NCI-H69 (cell line): ENCODE data around the gene VPS37C.
A peak's percentile ranks its signal among the peaks of the same experiment; 100 is the strongest.

Experiments
- DNase-seq: peaks from one replicate; lab custom pipeline; 2025; lab: John Stamatoyannopoulos, UW

The VPS37C gene

DNA sequence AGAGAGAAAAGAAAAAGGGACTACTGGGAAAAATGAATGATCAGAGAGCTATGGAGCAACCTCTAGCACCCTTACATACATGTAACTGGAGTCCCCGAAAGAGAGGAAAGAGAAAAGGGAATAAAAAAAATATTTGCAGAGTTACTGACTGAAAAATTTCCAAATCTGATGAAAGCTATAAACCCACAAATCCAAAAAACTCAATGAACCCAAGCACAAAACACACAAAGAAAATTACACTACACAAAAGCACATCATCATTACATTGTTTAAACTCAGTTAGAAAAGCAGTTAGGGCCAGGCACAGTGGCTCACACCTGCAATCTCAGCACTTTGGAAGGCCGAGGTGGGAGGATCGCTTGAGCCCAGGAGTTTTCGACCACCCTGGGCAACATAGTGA, 6.7 kb downstream of the VPS37C start:
- no peak for DNase-seq

DNA sequence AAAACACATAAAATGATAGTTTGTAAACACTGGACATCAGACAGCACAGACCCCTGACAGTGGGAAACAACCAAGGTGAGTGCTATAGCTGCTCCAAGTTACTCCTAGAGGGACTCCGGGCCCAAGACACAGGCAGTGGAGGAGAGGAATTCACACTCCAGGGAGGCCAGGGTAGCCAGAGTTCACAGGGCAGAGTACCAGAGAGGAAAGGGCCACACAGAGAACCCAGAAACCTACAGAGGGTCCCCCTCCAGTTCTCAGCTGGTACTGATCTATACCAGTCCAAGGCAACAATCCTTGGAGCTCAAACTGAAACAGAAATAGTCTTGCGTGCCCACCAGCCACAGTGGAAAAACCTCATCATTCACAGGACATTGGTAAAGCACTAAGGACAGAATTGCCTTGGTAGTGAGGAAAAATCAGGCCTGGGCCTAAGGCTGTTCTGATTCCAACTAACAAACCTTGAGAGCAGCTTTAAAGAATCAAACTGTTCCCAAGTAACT, 7.6 kb downstream of the VPS37C start:
- DNase-seq = no peak

DNA sequence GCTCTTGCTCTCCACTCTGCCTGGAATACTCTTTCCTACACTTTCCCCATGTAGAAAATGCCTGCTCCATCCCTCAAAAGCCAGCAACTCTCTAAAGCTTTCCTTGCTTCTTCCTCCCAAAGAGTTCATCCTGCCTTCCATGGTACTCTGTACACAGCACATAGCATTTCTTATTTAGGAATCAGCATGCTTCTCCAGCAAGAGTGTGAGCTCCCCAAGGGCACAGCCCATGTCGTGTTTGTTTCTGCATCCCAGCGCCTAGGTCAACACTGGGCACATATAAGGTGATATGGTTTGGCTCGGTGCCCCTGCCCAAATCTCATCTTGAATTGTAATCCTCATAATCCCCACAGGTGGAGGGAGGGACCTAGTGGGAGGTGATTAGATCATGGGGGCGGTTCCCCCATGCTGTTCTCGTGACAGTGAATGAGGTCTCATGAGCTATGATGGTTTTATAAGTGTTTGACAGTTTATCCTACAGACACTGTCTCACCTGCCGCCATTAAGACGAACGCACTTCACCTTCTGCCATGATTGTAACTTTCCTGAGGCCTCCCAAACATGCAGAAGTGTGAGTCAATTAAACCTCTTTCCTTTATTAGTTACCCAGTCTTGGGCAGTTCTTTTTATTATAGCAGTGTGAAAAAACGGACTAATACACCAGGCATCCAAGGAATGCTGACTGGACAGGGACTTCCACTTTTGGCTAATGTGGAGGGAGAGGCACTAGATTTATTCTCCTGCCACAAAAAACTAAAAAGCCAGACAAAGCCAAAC, 8.2 kb downstream of the VPS37C start:
- DNase-seq = peak; percentile 29

DNA sequence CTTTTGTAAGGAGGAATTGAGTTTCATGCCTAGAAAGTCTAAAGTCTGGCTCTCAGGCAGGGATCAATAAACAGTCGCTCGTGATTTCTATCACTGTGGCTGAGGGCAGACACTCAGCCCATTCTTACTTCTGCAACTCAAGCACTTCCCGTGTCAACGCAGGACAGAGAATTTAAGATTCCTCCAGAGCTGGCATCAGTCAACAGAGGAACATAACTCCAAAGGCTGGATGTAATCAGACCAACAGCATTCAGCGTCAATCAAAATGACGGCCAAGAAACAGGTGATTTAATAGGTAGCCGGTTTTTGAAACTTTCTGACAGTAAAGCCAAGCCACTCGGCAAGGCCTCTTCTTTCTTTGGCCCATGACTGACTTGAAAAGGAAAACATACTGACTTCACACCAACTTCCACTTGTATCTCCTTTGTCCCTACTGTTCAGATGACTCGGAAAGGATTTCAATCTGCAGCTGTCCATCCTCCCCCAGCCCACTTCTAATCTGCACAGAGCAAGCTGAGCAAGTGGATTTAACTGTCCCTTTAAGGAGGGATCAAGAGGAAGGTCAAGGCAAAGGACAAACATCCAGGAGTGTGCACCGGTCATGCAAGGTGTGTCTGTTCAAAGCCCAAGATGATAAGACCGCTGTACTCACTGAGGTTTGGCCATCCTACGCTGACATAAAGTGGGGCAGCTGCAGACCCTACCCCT, 9.5 kb downstream of the VPS37C start:
- DNase-seq = no peak

- no peak for DNase-seq
Measured at GRCh38 chr11:61150706-61151544, 10.3 kb downstream of the VPS37C start.

DNA sequence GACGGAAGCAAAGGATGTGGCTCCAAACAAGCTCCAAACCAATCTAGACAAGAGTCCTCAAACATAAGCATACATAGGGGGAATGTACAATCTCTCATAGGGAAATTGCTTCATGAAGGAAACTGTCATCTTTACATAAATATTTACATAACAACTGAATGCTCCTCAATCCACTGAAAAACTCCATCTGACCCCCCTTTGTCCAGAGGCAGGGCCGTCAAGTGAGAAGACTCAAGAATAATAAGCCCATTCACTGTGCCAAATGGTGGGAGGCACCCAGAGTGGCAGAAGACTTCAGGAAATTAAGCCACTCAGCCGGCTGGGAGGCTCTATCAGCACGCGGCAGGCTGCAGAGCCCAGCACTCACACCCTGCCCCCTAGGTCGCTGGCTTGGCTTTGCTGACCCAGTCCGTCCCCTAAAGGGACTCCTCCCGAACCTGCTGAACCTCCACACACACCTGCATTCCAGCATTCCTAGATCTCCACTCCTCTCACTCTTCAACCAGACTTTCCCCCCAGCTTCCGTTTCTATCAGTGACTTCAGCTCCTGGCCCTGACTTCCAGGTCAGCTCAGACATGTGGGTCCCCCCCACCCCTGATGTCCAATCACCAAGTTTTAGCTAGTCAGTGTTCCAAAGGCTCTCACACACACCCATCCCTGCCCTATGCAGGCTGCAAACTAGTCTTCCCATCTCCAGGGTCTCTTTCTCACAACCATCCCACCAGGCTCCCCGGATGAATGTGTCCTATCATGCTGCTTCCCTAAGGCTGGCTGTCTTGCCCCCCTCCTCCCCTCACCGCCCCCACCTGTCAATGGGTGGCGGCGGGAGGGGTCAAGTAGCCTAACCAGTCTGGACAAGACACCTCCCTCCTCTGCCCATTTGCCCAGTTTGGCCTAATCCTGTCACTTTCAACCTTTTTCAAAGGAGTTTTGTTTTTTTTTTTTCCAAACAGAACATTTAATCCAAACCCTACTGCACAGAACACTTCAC, 11.3 kb downstream of the VPS37C start:
- DNase-seq = peak; percentile 50

DNA sequence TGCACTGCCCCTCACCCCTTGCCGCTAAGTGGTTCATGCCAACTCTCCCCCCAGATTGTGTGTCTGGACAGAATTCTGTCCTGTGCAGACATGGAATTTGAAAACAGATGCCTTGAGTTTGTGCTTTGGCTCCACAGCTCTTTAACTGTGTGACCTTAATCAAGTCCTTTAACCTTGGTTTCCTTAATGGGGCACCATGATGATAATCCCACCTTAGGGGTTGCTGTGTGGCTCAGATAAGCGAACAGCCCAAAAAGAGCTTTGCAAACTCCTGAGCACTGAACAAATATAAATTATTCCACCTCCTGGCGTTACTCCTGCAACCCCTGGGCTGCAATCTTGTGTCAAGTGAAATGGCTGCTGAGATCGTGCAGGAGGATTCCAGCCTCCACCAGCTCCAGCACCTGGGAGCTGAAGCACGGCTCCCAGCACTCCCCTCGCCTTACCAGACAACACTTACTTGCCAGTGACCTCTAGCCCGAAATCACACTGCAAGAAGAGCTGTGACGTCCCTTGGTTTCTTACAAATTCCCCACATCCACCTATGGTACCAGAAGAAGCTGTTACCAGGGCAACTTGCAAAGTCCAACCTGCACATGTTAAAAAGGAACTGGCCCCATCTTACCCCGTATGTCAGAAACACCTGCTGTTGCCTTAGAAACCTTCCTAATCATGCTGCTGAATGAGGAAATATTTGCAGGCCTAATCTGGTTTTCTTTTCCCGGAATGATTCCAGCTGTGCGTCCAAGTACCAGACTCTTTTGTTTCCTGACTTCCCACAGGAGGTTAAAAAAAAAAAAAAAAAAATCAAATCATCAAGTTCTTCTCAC, 13.2 kb downstream of the VPS37C start:
- DNase-seq = peak; percentile 58

DNA sequence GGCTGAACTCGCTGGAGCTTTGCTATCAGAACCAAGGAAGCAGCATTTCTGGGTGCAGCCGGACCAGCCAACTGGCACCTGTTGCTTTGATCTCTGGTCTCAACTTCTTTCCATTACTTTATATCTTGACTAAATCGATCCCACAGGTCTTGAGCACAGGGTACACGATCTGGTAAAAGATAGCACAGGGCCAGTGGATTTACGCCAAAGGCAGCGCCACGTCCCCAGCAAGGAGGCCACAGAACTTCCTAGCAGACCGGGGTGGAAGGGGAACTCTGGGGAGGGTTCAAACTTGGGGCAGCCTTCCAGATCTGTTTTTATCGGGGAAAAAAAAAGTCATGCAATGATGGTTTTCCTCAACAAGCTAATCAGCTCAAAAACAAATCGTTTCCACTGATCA, 14.0 kb downstream of the VPS37C start:
- no peak for DNase-seq

DNA sequence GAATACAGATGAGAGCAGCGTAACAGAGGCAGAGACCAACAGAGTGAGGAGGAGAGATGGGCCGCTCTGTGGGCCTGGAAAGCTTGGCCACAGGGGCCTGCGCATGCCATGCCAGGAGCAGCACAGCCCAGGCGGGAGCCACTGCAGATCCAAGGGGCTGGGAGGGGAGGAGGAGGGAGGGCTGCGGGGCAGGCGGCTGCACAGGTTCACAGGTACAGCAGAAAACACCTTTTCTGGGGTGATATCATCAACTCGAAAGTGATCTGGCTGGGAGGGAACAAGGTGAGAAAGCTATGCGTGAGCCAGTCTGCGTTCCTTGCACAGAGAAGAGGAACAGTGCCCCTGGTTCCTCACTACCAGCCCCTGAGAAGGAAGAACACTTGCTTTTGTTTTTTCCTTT, 14.8 kb downstream of the VPS37C start:
- no peak for DNase-seq

DNA sequence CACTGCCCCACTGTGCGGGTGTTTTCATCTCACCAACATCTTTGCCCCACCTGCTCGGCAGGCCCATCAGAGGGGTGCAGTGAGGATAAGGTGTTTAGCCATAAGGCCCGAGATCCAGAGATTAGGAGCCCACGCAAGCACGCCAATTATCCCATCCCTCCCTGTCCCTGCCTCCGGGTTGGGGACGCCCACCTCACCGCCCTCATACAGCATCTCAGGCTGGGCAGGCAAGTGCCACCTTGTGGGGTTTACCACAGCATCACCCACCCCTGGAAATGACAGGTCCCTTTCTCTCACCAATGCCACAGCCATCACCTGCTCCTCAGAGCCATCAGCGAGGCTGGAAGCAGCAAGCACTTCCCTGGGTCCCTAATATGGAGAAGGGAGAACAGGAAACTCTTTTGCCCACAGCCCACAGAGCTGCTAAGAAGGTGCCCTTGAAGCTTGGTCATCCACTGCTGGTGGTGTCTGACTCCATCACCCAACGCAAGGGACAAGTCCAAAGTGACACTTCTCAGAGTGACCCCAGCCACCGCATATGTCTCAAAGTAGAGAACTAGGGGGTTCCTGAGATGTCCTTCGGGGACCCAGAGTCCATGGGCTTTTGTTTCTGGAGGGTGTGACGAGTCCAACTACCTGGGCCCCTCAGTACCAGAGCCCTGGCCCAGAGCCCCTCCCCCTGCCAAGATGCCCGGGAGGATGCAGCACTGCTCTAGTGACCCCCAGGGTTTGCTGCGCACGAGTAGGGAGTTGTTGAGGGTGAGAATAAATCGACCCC, 15.8 kb downstream of the VPS37C start:
- no peak for DNase-seq

- DNase-seq = no peak
Measured at GRCh38 chr11:61144511-61145179, 16.6 kb downstream of the VPS37C start.

GRCh38 chr11:61142424-61142823, 18.8 kb downstream of the VPS37C start:
- DNase-seq = no peak

DNA sequence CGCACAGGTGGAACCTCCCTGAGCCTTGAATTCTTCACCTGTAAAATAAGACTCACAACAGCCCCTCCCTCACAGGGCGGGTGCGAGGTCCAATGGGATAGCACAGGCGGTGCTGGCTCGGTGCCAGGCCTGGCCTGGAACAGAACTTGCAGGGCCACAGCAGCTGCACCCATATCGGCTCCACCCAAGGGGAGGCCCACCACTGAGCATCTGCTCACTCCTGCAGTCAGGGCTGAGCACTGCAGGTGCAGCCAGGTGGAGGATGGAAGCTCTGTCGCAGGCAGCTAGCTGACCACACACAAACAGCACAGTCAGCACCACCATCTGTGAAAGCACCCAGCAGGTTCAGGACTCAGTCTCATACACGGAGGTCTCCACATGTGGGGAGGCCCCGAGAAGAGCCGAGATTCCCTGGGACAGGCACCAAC, 19.6 kb downstream of the VPS37C start:
- peak; percentile 97 for DNase-seq

GRCh38 chr11:61140416-61140815, 20.8 kb downstream of the VPS37C start:
- DNase-seq = no peak

DNA sequence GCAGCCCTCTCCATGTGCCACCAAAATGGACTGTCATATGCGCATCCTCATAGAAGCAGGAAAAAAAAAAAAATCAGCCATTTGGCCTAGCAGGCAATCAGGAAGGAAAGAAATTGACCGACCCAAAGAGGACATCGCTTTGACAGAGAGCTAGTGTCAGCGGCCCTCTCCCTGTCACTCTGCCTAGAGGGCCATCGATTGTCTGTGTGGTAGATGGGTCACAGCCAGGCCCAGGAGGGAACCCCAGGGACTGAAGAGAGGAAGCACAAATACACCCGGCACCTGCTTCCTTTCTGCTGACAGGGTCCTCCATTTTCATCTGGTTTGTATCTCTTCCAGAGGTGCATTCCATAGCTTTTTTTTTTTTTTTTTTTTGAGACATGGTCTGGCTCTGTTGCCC, 21.8 kb downstream of the VPS37C start:
- DNase-seq = no peak

DNA sequence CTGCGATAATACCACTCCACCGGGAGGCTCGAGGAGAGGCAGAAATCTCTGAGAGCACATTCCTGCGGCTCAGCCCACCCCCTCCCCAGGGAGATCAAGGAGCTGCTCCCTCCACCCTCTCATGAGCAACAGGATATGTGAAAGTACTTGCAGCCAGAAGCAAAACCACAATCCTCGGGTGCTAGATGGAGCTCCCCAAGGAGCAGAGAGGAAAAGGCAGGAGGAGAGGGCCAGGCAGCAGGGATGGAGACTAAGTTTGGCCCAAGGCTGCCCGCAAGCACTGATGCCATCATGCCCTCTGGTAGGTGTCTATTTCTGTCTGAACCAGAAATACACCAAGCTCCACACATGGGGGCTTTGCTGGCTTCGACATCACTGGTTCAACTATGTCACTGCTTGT, 22.3 kb downstream of the VPS37C start:
- no peak for DNase-seq

DNA sequence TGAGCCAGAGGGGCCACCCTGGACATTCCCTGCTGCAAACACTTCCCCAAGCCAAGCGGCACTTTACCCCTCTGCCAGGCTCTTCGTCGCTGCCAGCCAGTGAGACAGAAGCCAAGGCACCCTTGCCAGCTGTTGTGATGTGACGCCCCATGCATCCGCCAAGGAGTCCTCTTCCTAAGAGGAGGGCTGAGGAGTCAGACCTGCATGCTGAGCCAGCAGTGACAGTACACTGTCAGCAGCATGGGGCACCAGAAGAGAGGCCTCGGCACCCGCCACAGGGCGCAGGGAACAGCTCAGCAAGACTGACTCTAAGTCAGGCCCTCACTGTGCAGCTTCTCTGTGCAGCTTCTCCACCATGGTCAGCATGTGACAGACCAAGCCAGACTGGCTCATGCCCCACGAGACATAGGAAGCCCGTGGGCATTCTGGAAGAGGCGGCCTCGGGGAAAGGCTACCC, 26.4 kb downstream of the VPS37C start:
- DNase-seq = no peak

DNA sequence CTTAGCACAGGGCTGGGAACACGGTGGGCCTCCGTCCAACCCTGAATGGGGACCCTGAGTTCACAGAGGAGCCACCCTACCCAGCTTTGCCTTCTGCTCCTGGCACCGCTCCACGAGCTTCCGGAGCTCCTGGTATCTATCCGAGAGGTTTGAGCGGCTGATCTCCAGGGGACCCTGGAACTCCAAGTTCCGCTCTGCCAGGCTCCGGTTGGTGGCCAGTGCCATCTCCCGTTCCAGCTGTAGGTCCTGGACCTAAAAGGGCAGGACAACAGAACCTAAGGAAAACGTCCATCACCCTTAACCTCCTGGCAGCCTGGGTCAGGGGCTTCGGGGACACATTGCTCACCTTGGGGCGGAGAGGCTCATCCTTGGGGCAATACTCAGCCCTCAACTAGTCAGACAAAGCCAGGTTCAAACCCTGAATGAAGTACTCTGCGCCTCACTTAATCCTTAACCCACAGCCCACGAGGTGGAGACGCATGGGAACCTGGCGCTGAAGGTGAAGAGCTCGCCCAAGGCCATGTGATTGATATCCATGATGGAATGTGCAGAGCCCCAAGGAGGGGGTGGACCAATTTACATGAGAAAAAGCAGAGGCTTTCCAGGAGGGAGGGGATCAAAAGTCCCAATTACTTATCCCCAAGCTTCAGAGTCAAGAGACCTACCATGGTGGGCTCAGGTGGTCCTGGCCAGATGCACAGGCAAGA, 27.1 kb downstream of the VPS37C start:
- DNase-seq = no peak
